Activated naive CD4-positive, alpha-beta T cell treated with anti-CD3 and anti-CD28 coated beads, Interleukin-2, amount 50 U/mL, for 24 hours (primary cell): ENCODE data around the gene SPATA20.

Experiments
- H3K27ac Mint-ChIP-seq: one replicate; pipeline ENCODE4 v1.8.0; 2021; ENCODE audit warnings: mild to moderate bottlenecking, mixed read lengths
- H3K27me3 Mint-ChIP-seq: one replicate; pipeline ENCODE4 v1.8.0; 2021; ENCODE audit warnings: mixed read lengths
- H3K36me3 Mint-ChIP-seq: one replicate; pipeline ENCODE4 v1.8.0; 2021; ENCODE audit warnings: mixed read lengths
- H3K4me1 Mint-ChIP-seq: one replicate; pipeline ENCODE4 v1.8.0; 2021; ENCODE audit warnings: mixed read lengths
- H3K4me3 Mint-ChIP-seq: one replicate; pipeline ENCODE4 v1.8.0; 2021; ENCODE audit warnings: mild to moderate bottlenecking, mixed read lengths
- H3K9me3 Mint-ChIP-seq: one replicate; pipeline ENCODE4 v1.8.0; 2021; ENCODE audit warnings: mixed read lengths

SPATA20 gene

GRCh38 chr17:50558091-50558490 is 11.1 kb downstream of the SPATA20 start:
- Mint-ChIP-seq H3K4me1 (peaks cover 18% of the 10 kb centered on the region), H3K27ac (no peak overlapping the region), H3K9me3 (no peaks in the 10 kb centered on the region), H3K4me3 (peak overlapping the region; percentile 44), H3K36me3 (peaks cover 2% of the 10 kb centered on the region), H3K27me3 (peaks cover 15% of the 10 kb centered on the region)

- H3K9me3 Mint-ChIP-seq = no peaks in the 10 kb centered on the region
- peaks cover 19% of the 10 kb centered on the region for H3K27me3 Mint-ChIP-seq
- H3K4me1 Mint-ChIP-seq = peaks cover 18% of the 10 kb centered on the region
- peaks cover 2% of the 10 kb centered on the region for H3K36me3 Mint-ChIP-seq
- H3K4me3 Mint-ChIP-seq = peak overlapping the region; percentile 85
- H3K27ac Mint-ChIP-seq = no peak overlapping the region
Observed at GRCh38 chr17:50558581-50558940, 11.6 kb downstream of the SPATA20 start.

GRCh38 chr17:50558941-50559614 is 12.1 kb downstream of the SPATA20 start:
- Mint-ChIP-seq H3K27ac (no peak overlapping the region), H3K9me3 (no peaks in the 10 kb centered on the region), H3K4me1 (peaks cover 18% of the 10 kb centered on the region), H3K36me3 (peaks cover 2% of the 10 kb centered on the region), H3K27me3 (peaks cover 20% of the 10 kb centered on the region), H3K4me3 (peak overlapping the region; percentile 85)

GRCh38 chr17:50559674-50560184 is 12.8 kb downstream of the SPATA20 start:
- Mint-ChIP-seq H3K4me3 (peak overlapping the region; percentile 85), H3K36me3 (peaks cover 2% of the 10 kb centered on the region), H3K27me3 (peaks cover 20% of the 10 kb centered on the region), H3K9me3 (no peaks in the 10 kb centered on the region), H3K27ac (no peak overlapping the region), H3K4me1 (peaks cover 18% of the 10 kb centered on the region)

GRCh38 chr17:50560185-50560824 is 13.3 kb downstream of the SPATA20 start, which contains the start of gene CACNA1G:
Gene CACNA1G, plus strand, starts transcription at chr17:50560715. Its CDS starts 745 bp downstream, at chr17:50561460.
- Mint-ChIP-seq H3K4me1 (peaks cover 23% of the 10 kb centered on the region), H3K9me3 (no peaks in the 10 kb centered on the region), H3K36me3 (peaks cover 1% of the 10 kb centered on the region), H3K27ac (no peak within 1 kb of the TSS), H3K4me3 (peak within 1 kb of the TSS; percentile 85), H3K27me3 (peaks cover 24% of the 10 kb centered on the region)

GRCh38 chr17:50560931-50561745 is 14.2 kb downstream of the SPATA20 start:
- Mint-ChIP-seq H3K27ac (no peak overlapping the region), H3K36me3 (no peaks in the 10 kb centered on the region), H3K4me1 (peaks cover 27% of the 10 kb centered on the region), H3K27me3 (peaks cover 31% of the 10 kb centered on the region), H3K9me3 (no peaks in the 10 kb centered on the region), H3K4me3 (peak overlapping the region; percentile 19)

- H3K9me3 Mint-ChIP-seq = no peaks in the 10 kb centered on the region
- H3K4me3 Mint-ChIP-seq = peak overlapping the region; percentile 69
- H3K27ac Mint-ChIP-seq = no peak overlapping the region
- no peaks in the 10 kb centered on the region for H3K36me3 Mint-ChIP-seq
- H3K27me3 Mint-ChIP-seq = peaks cover 37% of the 10 kb centered on the region
- peaks cover 27% of the 10 kb centered on the region for H3K4me1 Mint-ChIP-seq
Observed at GRCh38 chr17:50561746-50562141, 14.8 kb downstream of the SPATA20 start.

GRCh38 chr17:50562242-50563091 is 15.5 kb downstream of the SPATA20 start:
- H3K9me3 Mint-ChIP-seq = no peaks in the 10 kb centered on the region
- H3K27ac Mint-ChIP-seq = no peak overlapping the region
- H3K4me3 Mint-ChIP-seq = peak overlapping the region; percentile 69
- H3K36me3 Mint-ChIP-seq = no peaks in the 10 kb centered on the region
- peaks cover 27% of the 10 kb centered on the region for H3K4me1 Mint-ChIP-seq
- peaks cover 42% of the 10 kb centered on the region for H3K27me3 Mint-ChIP-seq

GRCh38 chr17:50563092-50563511 is 16.1 kb downstream of the SPATA20 start:
- H3K27ac Mint-ChIP-seq = no peak overlapping the region

GRCh38 chr17:50564916-50565315 is 17.9 kb downstream of the SPATA20 start:
- Mint-ChIP-seq H3K4me3 (no peak overlapping the region), H3K27me3 (peaks cover 38% of the 10 kb centered on the region), H3K36me3 (no peaks in the 10 kb centered on the region), H3K9me3 (no peaks in the 10 kb centered on the region), H3K27ac (no peak overlapping the region), H3K4me1 (peaks cover 19% of the 10 kb centered on the region)

More at GRCh38 chr17:50563092-50563511, 16.1 kb downstream of the SPATA20 start:
- Mint-ChIP-seq H3K4me3 (peak overlapping the region; percentile 17), H3K4me1 (peaks cover 27% of the 10 kb centered on the region), H3K27me3 (peaks cover 41% of the 10 kb centered on the region), H3K36me3 (no peaks in the 10 kb centered on the region), H3K9me3 (no peaks in the 10 kb centered on the region)

- H3K4me3 Mint-ChIP-seq = no peak overlapping the region
- no peaks in the 10 kb centered on the region for H3K36me3 Mint-ChIP-seq
- H3K27ac Mint-ChIP-seq = peak overlapping the region; percentile 31
- no peaks in the 10 kb centered on the region for H3K9me3 Mint-ChIP-seq
- peaks cover 15% of the 10 kb centered on the region for H3K4me1 Mint-ChIP-seq
- H3K27me3 Mint-ChIP-seq = peaks cover 36% of the 10 kb centered on the region
Observed at GRCh38 chr17:50565402-50566350, 18.7 kb downstream of the SPATA20 start.

- Mint-ChIP-seq H3K27me3 (peaks cover 37% of the 10 kb centered on the region), H3K27ac (no peak overlapping the region), H3K9me3 (no peaks in the 10 kb centered on the region), H3K36me3 (no peaks in the 10 kb centered on the region), H3K4me1 (peaks cover 15% of the 10 kb centered on the region), H3K4me3 (no peak overlapping the region)
Observed at GRCh38 chr17:50566886-50567285, 19.9 kb downstream of the SPATA20 start.

GRCh38 chr17:50568659-50569058 is 21.7 kb downstream of the SPATA20 start:
- Mint-ChIP-seq H3K27me3 (peaks cover 27% of the 10 kb centered on the region), H3K9me3 (no peaks in the 10 kb centered on the region)

GRCh38 chr17:50569592-50569991 is 22.6 kb downstream of the SPATA20 start:
- Mint-ChIP-seq H3K4me3 (no peak overlapping the region), H3K9me3 (no peaks in the 10 kb centered on the region), H3K27ac (no peak overlapping the region), H3K4me1 (peaks cover 9% of the 10 kb centered on the region), H3K27me3 (peaks cover 26% of the 10 kb centered on the region), H3K36me3 (no peaks in the 10 kb centered on the region)

More at GRCh38 chr17:50568659-50569058, 21.7 kb downstream of the SPATA20 start:
- Mint-ChIP-seq H3K36me3 (no peaks in the 10 kb centered on the region), H3K27ac (no peak overlapping the region), H3K4me1 (peaks cover 9% of the 10 kb centered on the region), H3K4me3 (no peak overlapping the region)
